Neural progenitor cell (in vitro differentiated cells): ENCODE measurements around the gene CHP2. TPM values are rescaled to one million over a fixed set of nuclear protein-coding genes. Genes with fewer than 3 reads are reported as not detected.

Source experiments
- DNase-seq: peaks from one replicate; pipeline ENCODE4 v3.0.0-alpha.2; 2016; ENCODE audit warnings: low spot score
- H2AFZ ChIP-seq: fragments of 200-600 bp; sonication (generic); replicated peaks from 2 replicates; pipeline ENCODE4 v1.6.1; 2016; ENCODE audit warnings: antibody characterized with exemption
- H3F3A ChIP-seq: fragments of 200-600 bp; sonication (generic); 2 replicates; pipeline ENCODE4 v1.6.1; 2016; ENCODE audit warnings: antibody characterized with exemption, low read depth
- H3K27ac ChIP-seq: fragments of 200-600 bp; sonication (generic); 2 replicates; pipeline ENCODE4 v1.5.1; 2016; ENCODE audit warnings: mild to moderate bottlenecking
- H3K27me3 ChIP-seq: fragments of 200-600 bp; sonication (generic); 2 replicates; pipeline ENCODE4 v1.6.1; 2016; ENCODE audit warnings: mild to moderate bottlenecking, moderate library complexity
- H3K36me3 ChIP-seq: fragments of 200-600 bp; sonication (generic); 2 replicates; pipeline ENCODE4 v1.5.1; 2016
- H3K4me1 ChIP-seq: fragments of 200-600 bp; sonication (generic); 2 replicates; pipeline ENCODE4 v1.6.1; 2016; ENCODE audit warnings: mixed run types
- H3K4me2 ChIP-seq: fragments of 200-600 bp; sonication (generic); 2 replicates; pipeline ENCODE4 v1.6.1; 2016
- H3K4me3 ChIP-seq: fragments of 200-600 bp; sonication (generic); 2 replicates; pipeline ENCODE4 v1.5.1; 2016
- H3K79me2 ChIP-seq: fragments of 200-600 bp; sonication (generic); 2 replicates; pipeline ENCODE4 v1.6.1; 2016; ENCODE audit warnings: low read depth
- H3K9ac ChIP-seq: fragments of 200-600 bp; sonication (generic); 2 replicates; pipeline ENCODE4 v1.6.1; 2016
- H3K9me3 ChIP-seq: fragments of 200-600 bp; sonication (generic); 2 replicates; pipeline ENCODE4 v1.5.1; 2016; ENCODE audit warnings: low read depth
- H4K20me1 ChIP-seq: fragments of 200-600 bp; sonication (generic); 2 replicates; pipeline ENCODE4 v1.6.1; 2016; ENCODE audit warnings: low read depth
- H3K27ac Mint-ChIP-seq: 3 replicates; pipeline ENCODE4 v1.8.0; 2021; ENCODE audit warnings: mixed read lengths
- H3K27me3 Mint-ChIP-seq: 2 replicates; pipeline ENCODE4 v1.8.0; 2022; ENCODE audit warnings: low read depth, mild to moderate bottlenecking, inconsistent platforms, moderate library complexity, mixed read lengths; ENCODE audit not compliant: insufficient read depth
- H3K36me3 Mint-ChIP-seq: 3 replicates; pipeline ENCODE4 v1.8.0; 2021; ENCODE audit warnings: mixed read lengths
- H3K4me1 Mint-ChIP-seq: 3 replicates; pipeline ENCODE4 v1.8.0; 2021; ENCODE audit warnings: mixed read lengths
- H3K4me3 Mint-ChIP-seq: 3 replicates; pipeline ENCODE4 v1.8.0; 2021; ENCODE audit warnings: mild to moderate bottlenecking, moderate library complexity, mixed read lengths
- H3K9me3 Mint-ChIP-seq: 3 replicates; pipeline ENCODE4 v1.8.0; 2020; ENCODE audit warnings: mixed read lengths
- CTCF ChIP-seq: fragments of 200-600 bp; sonication (generic); IDR thresholded peaks from 2 replicates; pipeline ENCODE4 v1.5.1; 2017; ENCODE audit warnings: antibody characterized with exemption, mild to moderate bottlenecking
- EZH2 ChIP-seq: fragments of 200-600 bp; sonication (generic); IDR thresholded peaks from 2 replicates; pipeline ENCODE4 v1.6.1; 2017; ENCODE audit warnings: antibody characterized with exemption, mild to moderate bottlenecking, moderate library complexity
- EZH2phosphoT487 ChIP-seq: fragments of 200-600 bp; sonication (generic); IDR thresholded peaks from 2 replicates; pipeline ENCODE4 v1.6.1; 2017; ENCODE audit warnings: antibody characterized with exemption
- total RNA-seq: library from RNA; depleted of rRNA; stranded (reverse); fragments of >200 nt; gene quantifications from 2 replicates; pipeline ENCODE4 v1.2.3, GENCODE V29; 2015; ENCODE audit warnings: low replicate concordance

CHP2 gene
- total RNA-seq, 1 donor from 2014 or later: 0.13 TPM

- Histone ChIP-seq H3K27ac (no peak overlapping the region), H3F3A (no peaks in the 10 kb centered on the region), H3K27me3 (no peaks in the 10 kb centered on the region), H3K9me3 (no peaks in the 10 kb centered on the region), H2AFZ (no peak overlapping the region), H3K4me1 (no peaks in the 10 kb centered on the region), H4K20me1 (no peaks in the 10 kb centered on the region), H3K4me2 (no peak overlapping the region), H3K79me2 (no peaks in the 10 kb centered on the region), H3K4me3 (no peak overlapping the region), H3K9ac (no peak overlapping the region), H3K36me3 (no peaks in the 10 kb centered on the region)
- Mint-ChIP-seq H3K27me3 (peaks cover 4% of the 10 kb centered on the region), H3K4me3 (no peak overlapping the region), H3K27ac (no peak overlapping the region), H3K36me3 (no peaks in the 10 kb centered on the region), H3K9me3 (no peaks in the 10 kb centered on the region), H3K4me1 (no peaks in the 10 kb centered on the region)
- no peak for TF ChIP-seq EZH2phosphoT487
- no peak for TF ChIP-seq CTCF
- no peak for TF ChIP-seq EZH2
- no peak for DNase-seq
These were observed 15.3 kb upstream of the CHP2 start for GRCh38 chr16:23739516-23739915.

GRCh38 chr16:23741675-23742303, 13.0 kb upstream of the CHP2 start:
- TF ChIP-seq CTCF (no peak), EZH2 (no peak)
- H3K27me3 ChIP-seq: no peaks in the 10 kb centered on the region
- Mint-ChIP-seq H3K27me3 (peaks cover 4% of the 10 kb centered on the region), H3K9me3 (no peaks in the 10 kb centered on the region), H3K36me3 (no peaks in the 10 kb centered on the region), H3K4me1 (no peaks in the 10 kb centered on the region), H3K27ac (no peak overlapping the region), H3K4me3 (no peak overlapping the region)
- H2AFZ ChIP-seq: no peak overlapping the region
- H3K4me1 ChIP-seq: no peaks in the 10 kb centered on the region
- H3K9ac ChIP-seq: no peak overlapping the region
- no peaks in the 10 kb centered on the region for H4K20me1 ChIP-seq
- no peak overlapping the region for H3K4me3 ChIP-seq
- no peak overlapping the region for H3K27ac ChIP-seq
- H3K9me3 ChIP-seq: no peaks in the 10 kb centered on the region
- no peaks in the 10 kb centered on the region for H3K36me3 ChIP-seq
- H3F3A ChIP-seq: no peaks in the 10 kb centered on the region
- no peak overlapping the region for H3K4me2 ChIP-seq
- no peak for DNase-seq
- no peaks in the 10 kb centered on the region for H3K79me2 ChIP-seq

- Mint-ChIP-seq H3K36me3 (no peaks in the 10 kb centered on the region), H3K4me1 (no peaks in the 10 kb centered on the region), H3K27me3 (peaks cover 4% of the 10 kb centered on the region), H3K27ac (no peak overlapping the region), H3K9me3 (no peaks in the 10 kb centered on the region), H3K4me3 (no peak overlapping the region)
- no peak overlapping the region for H3K27ac ChIP-seq
- no peak overlapping the region for H3K4me2 ChIP-seq
- H2AFZ ChIP-seq: peak overlapping the region; percentile 94
- H3K79me2 ChIP-seq: no peaks in the 10 kb centered on the region
- H3K9ac ChIP-seq: no peak overlapping the region
- peak; percentile 25 for DNase-seq
- no peaks in the 10 kb centered on the region for H3K36me3 ChIP-seq
- H3F3A ChIP-seq: no peaks in the 10 kb centered on the region
- TF ChIP-seq CTCF: peak; percentile 42
- no peak for TF ChIP-seq EZH2phosphoT487
- no peaks in the 10 kb centered on the region for H3K27me3 ChIP-seq
- H3K4me3 ChIP-seq: no peak overlapping the region
- no peaks in the 10 kb centered on the region for H3K9me3 ChIP-seq
- H4K20me1 ChIP-seq: no peaks in the 10 kb centered on the region
- H3K4me1 ChIP-seq: no peaks in the 10 kb centered on the region
These were observed 12.1 kb upstream of the CHP2 start for GRCh38 chr16:23742766-23743165.
